RWPE1 (cell line): ENCODE data around the gene EEF1AKMT4.
A peak's percentile ranks its signal among the peaks of the same experiment; 100 is the strongest.

Source experiments
- CTCF ChIA-PET: fragments of 350-600 bp; sonication (Branson Sonifier 250); formaldehyde crosslinking; extraction: SDS; loops from one replicate; lab custom pipeline; 2021; lab: Yijun Ruan, JAX
- POLR2A ChIA-PET: fragments of 400-600 bp; formaldehyde crosslinking; extraction: SDS; loops from one replicate; lab custom pipeline; 2020; ENCODE audit warnings: antibody characterized with exemption; ENCODE audit not compliant: low non-redundant PET; lab: Yijun Ruan, JAX
- DNase-seq: peaks from one replicate; pipeline ENCODE4 v3.0.0; 2012; ENCODE audit warnings: low spot score
- H3K27ac ChIP-seq: fragments of 450-650 bp; 2 replicates; pipeline ENCODE4 v1.5.1; 2017
- CTCF ChIP-seq: fragments of 450-650 bp; conservative IDR thresholded peaks from 2 replicates; pipeline ENCODE4 v1.5.1; 2017; ENCODE audit warnings: low read depth, mild to moderate bottlenecking

Gene EEF1AKMT4

DNA sequence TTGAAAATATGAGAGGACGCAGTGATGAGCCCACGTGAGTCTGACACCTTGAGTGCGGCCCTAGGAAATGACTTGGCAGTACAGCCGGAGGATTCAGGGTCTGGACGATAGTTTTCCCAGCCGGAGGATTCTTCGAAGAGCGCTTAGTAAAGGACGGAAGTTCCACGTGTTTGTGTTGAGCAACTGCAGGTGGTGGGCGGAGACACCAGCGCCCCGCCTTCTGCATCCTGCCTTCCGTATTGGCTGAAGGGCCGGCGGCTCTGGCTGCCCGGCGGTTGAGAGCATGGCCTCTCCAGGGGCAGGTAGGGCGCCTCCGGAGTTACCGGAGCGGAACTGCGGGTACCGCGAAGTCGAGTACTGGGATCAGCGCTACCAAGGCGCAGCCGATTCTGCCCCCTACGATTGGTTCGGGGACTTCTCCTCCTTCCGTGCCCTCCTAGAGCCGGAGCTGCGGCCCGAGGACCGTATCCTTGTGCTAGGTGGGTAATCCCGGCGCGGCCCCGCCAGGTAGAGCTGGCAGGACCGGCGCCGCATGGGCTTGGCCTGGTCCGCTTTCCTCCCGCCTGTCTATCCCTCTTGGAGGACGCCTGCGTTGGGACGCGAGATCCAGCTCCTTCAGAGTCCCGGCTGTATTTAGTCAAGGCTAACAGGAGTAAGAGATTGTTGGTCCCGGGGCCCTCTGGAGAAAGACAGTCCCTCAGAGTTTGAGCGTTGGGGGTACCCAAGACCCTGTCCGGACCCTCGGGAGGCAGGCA is at the start of gene EEF1AKMT4:
Gene EEF1AKMT4 (plus strand): TSS at position 261 of the 755 bp plus-strand sequence. CDS start 23 bp downstream, at position 284.
- peak; percentile 48 for TF ChIP-seq CTCF

GRCh38 chr3:184200825-184201224 is 48.6 kb upstream of the EEF1AKMT4 start:
- no peak for TF ChIP-seq CTCF
- no peak for DNase-seq
- POLR2A ChIA-PET, result no interaction called here
- CTCF ChIA-PET, result no interaction called here
- no peak overlapping the region for H3K27ac ChIP-seq

More for the DNA sequence above, at the start of gene EEF1AKMT4:
- POLR2A ChIA-PET, result no interaction called here
- peak; percentile 95 for DNase-seq
- CTCF ChIA-PET, result interaction anchor here (0.6 to 1.4 kb wide), 20 partner anchors 9 to 354 kb away, joined by 3 to 11 read pairs (median 4); no protein-coding TSS in a partner anchor
- H3K27ac ChIP-seq, result peak within 1 kb of the TSS; percentile 95

GRCh38 chr3:184203526-184203925 is 45.9 kb upstream of the EEF1AKMT4 start:
- H3K27ac ChIP-seq, result no peak overlapping the region
- TF ChIP-seq CTCF, result no peak
- ChIA-PET POLR2A (interaction anchor here (1.0 kb wide), 1 partner anchor 9 kb away, joined by 5 read pairs; no protein-coding TSS in a partner anchor), CTCF (interaction anchor here (0.7 to 1.2 kb wide), 3 partner anchors 8 to 25 kb away, joined by 3 to 4 read pairs (median 3); no protein-coding TSS in a partner anchor)
- DNase-seq, result no peak

DNA sequence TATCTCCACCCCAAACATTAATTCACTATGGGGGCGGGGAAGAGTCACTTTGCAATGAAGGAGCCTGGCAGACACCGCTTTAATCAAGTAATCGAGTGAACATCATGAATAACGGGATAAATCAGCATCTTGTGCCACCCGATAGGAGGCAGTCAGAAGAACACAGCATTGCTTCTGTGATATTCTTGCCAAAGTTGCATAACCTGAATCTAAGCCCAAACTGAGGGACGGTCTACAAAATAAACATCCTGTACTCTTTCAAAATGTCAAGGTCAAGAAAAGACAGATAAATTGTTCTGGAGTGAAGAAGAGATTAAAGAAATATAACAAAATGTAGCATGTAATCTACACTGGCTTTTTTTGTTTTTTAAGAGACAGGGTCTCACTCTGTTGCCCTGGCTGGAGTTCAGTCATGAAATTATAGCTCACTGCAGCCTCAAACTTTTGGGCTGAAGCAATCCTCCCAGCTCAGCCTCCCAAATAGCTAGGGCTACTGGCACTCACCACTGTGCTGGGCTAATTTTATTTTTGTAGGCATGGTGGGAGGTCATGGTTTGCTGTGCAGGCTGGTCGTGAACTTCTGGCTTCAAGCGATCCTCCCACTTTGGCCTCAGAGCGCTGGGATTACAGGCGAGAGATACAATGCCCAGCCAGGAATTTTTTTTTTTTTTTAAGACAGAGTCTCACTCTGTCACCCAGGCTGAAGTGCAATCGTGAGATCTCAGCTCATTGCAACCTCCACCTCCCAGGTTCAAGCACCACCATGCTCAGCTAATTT is 40.1 kb upstream of the EEF1AKMT4 start:
- CTCF ChIA-PET, result interaction anchor here (0.7 to 1.0 kb wide), 2 partner anchors 15 to 452 kb away, joined by 4 to 5 read pairs; no protein-coding TSS in a partner anchor
- DNase-seq, result no peak
- POLR2A ChIA-PET, result interaction anchor here (0.7 kb wide), 1 partner anchor 31 kb away, joined by 4 read pairs; no protein-coding TSS in a partner anchor
- H3K27ac ChIP-seq, result no peak overlapping the region
- TF ChIP-seq CTCF, result no peak

- TF ChIP-seq CTCF, result no peak
- no peak for DNase-seq
- CTCF ChIA-PET, result interaction anchor here (1.0 to 1.1 kb wide), 2 partner anchors 16 to 327 kb away, joined by 3 to 6 read pairs; no protein-coding TSS in a partner anchor
- no peak overlapping the region for H3K27ac ChIP-seq
- POLR2A ChIA-PET, result no interaction called here
These were observed 38.2 kb upstream of the EEF1AKMT4 start for GRCh38 chr3:184211297-184211696.

- POLR2A ChIA-PET, result no interaction called here
- H3K27ac ChIP-seq, result no peak overlapping the region
- TF ChIP-seq CTCF, result no peak
- CTCF ChIA-PET, result interaction anchor here (1.0 kb wide), 1 partner anchor 328 kb away, joined by 3 read pairs; no protein-coding TSS in a partner anchor
- no peak for DNase-seq
These were observed 37.8 kb upstream of the EEF1AKMT4 start for GRCh38 chr3:184211718-184212117.
